Naive thymus-derived CD4-positive, alpha-beta T cell (primary cell): Measurements from ENCODE around the gene RNU11. TPM values are rescaled to one million over a fixed set of nuclear protein-coding genes. Genes with fewer than 3 reads are reported as not detected.
"Not testable (repeated sequence)": the region's sequence is repeated elsewhere in the genome, so short reads cannot be mapped to it uniquely, and the experiment has no call there.

Source experiments
- ATAC-seq: fragments of 150-1000 bp; cut with Tn5 transposase; 2 replicates; pipeline ENCODE4 v1.10.0; 2021; ENCODE audit warnings: mild to moderate bottlenecking, moderate library complexity
- CTCF ChIA-PET: fragments of 350-600 bp; sonication (Branson Sonifier 250); formaldehyde crosslinking; loops from one replicate; lab custom pipeline; 2021; ENCODE audit warnings: antibody characterized with exemption; lab: Charles Lee
- POLR2A ChIA-PET: fragments of 350-600 bp; sonication (Branson Sonifier 250); formaldehyde crosslinking; loops from one replicate; lab custom pipeline; 2021; ENCODE audit warnings: antibody characterized with exemption, inconsistent platforms; lab: Charles Lee
- DNase-seq, 9 donors: peaks; one replicate each; pipeline versions ENCODE4 v3.0.0 to v3.0.0-alpha.2; 2020 to 2022; ENCODE audit warnings: mixed read lengths in 1 of 9
- H3K27ac ChIP-seq: one replicate; pipeline ENCODE4 v1.7.0; 2013; ENCODE audit warnings: mild to moderate bottlenecking, low read depth, low read length, moderate library complexity
- H3K27me3 ChIP-seq, 2 donors: one replicate each; pipeline ENCODE4 v1.7.0; 2013; ENCODE audit warnings: low read length in 2 of 2, mild to moderate bottlenecking in 2 of 2, moderate library complexity in 2 of 2; ENCODE audit not compliant: control insufficient read depth in 2 of 2, insufficient read depth in 2 of 2
- H3K36me3 ChIP-seq, 3 experiments: 1 replicate in 2 of 3; 2 replicates in 1 of 3; pipeline ENCODE4 v1.7.0; 2013; ENCODE audit warnings: low read length in 3 of 3, mild to moderate bottlenecking in 3 of 3, moderate library complexity in 1 of 3; ENCODE audit not compliant: insufficient read depth in 3 of 3, control insufficient read depth in 2 of 3
- H3K4me1 ChIP-seq, 2 donors: one replicate each; pipeline ENCODE4 v1.7.0; 2013; ENCODE audit warnings: low read length in 2 of 2, mild to moderate bottlenecking in 2 of 2, moderate library complexity in 1 of 2; ENCODE audit not compliant: control insufficient read depth in 2 of 2, insufficient read depth in 2 of 2
- H3K4me3 ChIP-seq: 2 replicates; pipeline ENCODE4 v1.7.0; 2013; ENCODE audit warnings: mild to moderate bottlenecking, low read length
- H3K9me3 ChIP-seq, 3 experiments: 1 replicate in 2 of 3; 2 replicates in 1 of 3; pipeline ENCODE4 v1.7.0; 2013; ENCODE audit warnings: low read length in 3 of 3; ENCODE audit not compliant: control insufficient read depth in 2 of 3
- H3K27ac Mint-ChIP-seq, 9 donors: one replicate each; pipeline ENCODE4 v1.8.0; 2020 to 2022; ENCODE audit warnings: mixed read lengths in 9 of 9, mild to moderate bottlenecking in 8 of 9, moderate library complexity in 5 of 9, inconsistent platforms in 2 of 9
- H3K27me3 Mint-ChIP-seq, 5 donors: one replicate each; pipeline ENCODE4 v1.8.0; 2021 to 2022; ENCODE audit warnings: mixed read lengths in 5 of 5, mild to moderate bottlenecking in 1 of 5
- H3K36me3 Mint-ChIP-seq, 5 donors: one replicate each; pipeline ENCODE4 v1.8.0; 2020 to 2022; ENCODE audit warnings: mixed read lengths in 5 of 5, mild to moderate bottlenecking in 3 of 5, inconsistent platforms in 1 of 5
- H3K4me1 Mint-ChIP-seq, 7 donors: one replicate each; pipeline ENCODE4 v1.8.0; 2020 to 2022; ENCODE audit warnings: mixed read lengths in 7 of 7, mild to moderate bottlenecking in 3 of 7, inconsistent platforms in 1 of 7
- H3K4me3 Mint-ChIP-seq, 10 donors: one replicate each; pipeline ENCODE4 v1.8.0; 2020 to 2022; ENCODE audit warnings: mild to moderate bottlenecking in 10 of 10, mixed read lengths in 10 of 10, moderate library complexity in 6 of 10, inconsistent platforms in 2 of 10
- H3K9me3 Mint-ChIP-seq, 11 donors: one replicate each; pipeline ENCODE4 v1.8.0; 2020 to 2022; ENCODE audit warnings: mixed read lengths in 11 of 11, mild to moderate bottlenecking in 4 of 11, inconsistent platforms in 1 of 11, moderate library complexity in 1 of 11
- intact Hi-C, 2 donors: fragments of 100-400 bp; cut with micrococcal nuclease; formaldehyde crosslinking; loops; one replicate each; pipeline ENCODE4 v1.15.1; 2023
- polyA plus RNA-seq, 2 donors: library from polyadenylated mRNA; unstranded; fragments of 300-500 nt; fragmentation: Illumina TruSeq; gene quantifications; one replicate each; pipeline ENCODE4 v1.2.3, GENCODE V29; 2021
- total RNA-seq, 6 experiments: library from RNA in 5 of 6; stranded (reverse) in 5 of 6; gene quantifications; 1 replicate in 5 of 6; 2 replicates in 1 of 6; pipeline ENCODE4 v1.2.3 and lab custom pipeline; 2021 to 2026

Gene RNU11
- total and polyA plus RNA-seq, 7 experiments from 2014 or later = not detected

DNA sequence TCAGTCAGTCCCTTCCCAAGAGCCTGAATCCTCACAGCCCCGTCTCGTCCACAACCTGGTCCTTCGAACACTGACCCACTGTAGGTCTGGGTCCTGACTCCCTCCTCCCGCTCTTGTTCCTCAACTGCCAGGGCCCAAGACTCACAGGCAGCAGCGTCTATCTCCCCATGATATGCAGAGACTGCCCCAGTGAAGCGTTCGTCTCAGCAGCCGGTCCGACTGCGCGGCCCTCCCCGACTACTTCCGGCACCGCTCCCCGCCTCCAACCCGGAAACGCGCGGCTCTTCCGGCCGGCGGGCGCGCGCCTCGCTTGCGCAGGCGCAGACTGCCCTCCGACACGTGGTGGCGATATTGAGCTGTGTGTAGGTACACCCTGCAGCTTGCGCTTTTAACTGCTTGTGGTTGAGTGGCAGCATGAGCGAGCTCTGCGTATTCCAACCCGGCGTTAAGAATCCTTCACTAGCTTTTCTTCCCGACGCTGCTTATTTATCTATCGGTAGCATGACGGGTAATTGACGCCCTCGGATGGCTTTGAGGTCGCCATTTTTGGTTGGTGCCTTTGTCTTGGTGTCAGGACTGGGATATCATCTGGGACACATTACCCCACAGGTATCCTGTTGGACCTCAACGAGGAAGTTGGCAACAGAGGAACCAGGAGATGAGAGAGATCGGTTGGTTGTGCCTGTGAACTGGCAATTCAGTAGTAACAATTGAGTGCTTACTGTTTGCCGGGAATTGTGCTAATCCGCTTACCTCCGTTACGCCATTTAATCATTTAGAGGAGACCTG is 5.4 kb upstream of the RNU11 start, which contains the start of gene TAF12:
TAF12 (minus strand) TSS at position 221 of the 789 bp plus-strand sequence. CDS start 20,986 bp downstream, outside the sequence.
- Histone ChIP-seq H3K4me1 (peaks cover 26 to 35% of the 10 kb centered on the region in 2 donors), H3K4me3 (peak within 1 kb of the TSS; percentile 93), H3K27ac (peak within 1 kb of the TSS; percentile 95), H3K27me3 (no peaks in the 10 kb centered on the region), H3K9me3 (no peaks in the 10 kb centered on the region), H3K36me3 (no peaks in the 10 kb centered on the region)
- Mint-ChIP-seq H3K27ac (peak within 1 kb of the TSS; percentile 93 to 99 (median 99)), H3K9me3 (no peaks in the 10 kb centered on the region), H3K4me1 (peaks cover 30 to 65% (median 55%) of the 10 kb centered on the region in 7 donors), H3K27me3 (peaks cover 0 to 2% (median 0%) of the 10 kb centered on the region in 5 donors), H3K36me3 (peaks cover 0 to 8% (median 3%) of the 10 kb centered on the region in 5 donors), H3K4me3 (peak within 1 kb of the TSS; percentile 94 to 100 (median 98))
- ATAC-seq (peak; percentile 91), DNase-seq (peak; percentile 81 to 92 (median 86))
- intact Hi-C loops = loop anchor here (1.0 to 5.0 kb wide), 14 partner anchors 25 to 538 kb away; partner anchors contain the start of genes GMEB1 (in 2 of the 2), SRSF4 (in 2 of the 2), YTHDF2 (in 2 of the 2) and MED18 (in 1 of the 2)
- POLR2A ChIA-PET = interaction anchor here (0.6 to 14.1 kb wide), 42 partner anchors 10 to 913 kb away, joined by 3 to 383 read pairs (median 4); partner anchors contain the start of genes GMEB1, PHACTR4, RCC1 and SRSF4
- CTCF ChIA-PET = interaction anchor here (0.7 to 2.1 kb wide), 12 partner anchors 10 to 239 kb away, joined by 3 to 20 read pairs (median 5); partner anchors contain the start of genes GMEB1 and YTHDF2

DNA sequence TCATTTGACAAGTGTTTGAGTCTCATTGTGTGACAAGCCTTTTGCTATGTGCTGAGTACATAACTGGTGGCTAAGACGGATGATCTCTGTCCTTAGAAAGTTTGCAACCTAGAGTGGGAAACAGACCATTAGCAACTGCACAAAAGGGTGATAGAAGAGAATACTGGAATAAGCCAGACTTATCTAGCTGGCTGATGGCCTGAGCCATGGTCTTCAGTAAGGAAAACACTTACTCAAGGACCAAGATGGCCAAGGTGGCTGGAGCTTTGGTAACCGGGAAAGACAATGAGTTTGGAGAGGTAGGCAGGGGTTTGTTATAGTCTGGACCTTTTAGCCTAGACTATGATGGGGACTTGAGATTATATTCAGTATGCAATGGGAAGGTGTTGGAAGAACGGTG is 3.9 kb upstream of the RNU11 start:
- H3K36me3 ChIP-seq = no peaks in the 10 kb centered on the region
- ChIA-PET POLR2A (interaction anchor here (0.6 to 14.1 kb wide), 15 partner anchors 13 to 1724 kb away, joined by 3 to 383 read pairs (median 10); partner anchors contain the start of genes GMEB1, RCC1, SRSF4 and TRNAU1AP), CTCF (interaction anchor here (0.6 to 2.1 kb wide), 4 partner anchors 38 to 232 kb away, joined by 3 to 20 read pairs (median 10); partner anchors contain the start of gene YTHDF2)
- DNase-seq (no peak), ATAC-seq (no peak)
- peak overlapping the region; percentile 93 to 99 (median 99) for H3K27ac Mint-ChIP-seq
- H3K9me3 Mint-ChIP-seq = peaks cover 0 to 10% (median 0%) of the 10 kb centered on the region in 11 donors
- peak overlapping the region; percentile 95 for H3K27ac ChIP-seq
- H3K4me1 ChIP-seq = peaks cover 32 to 42% of the 10 kb centered on the region in 2 donors
- peaks cover 0 to 8% (median 3%) of the 10 kb centered on the region in 5 donors for H3K36me3 Mint-ChIP-seq
- peaks cover 32 to 76% (median 62%) of the 10 kb centered on the region in 7 donors for H3K4me1 Mint-ChIP-seq
- no peaks in the 10 kb centered on the region for H3K9me3 ChIP-seq
- H3K4me3 Mint-ChIP-seq = peak overlapping the region; percentile 94 to 100 (median 98)
- intact Hi-C loops = loop anchor here (1.0 to 5.0 kb wide), 3 partner anchors 43 to 277 kb away; partner anchors contain the start of gene PHACTR4 (in 1 of the 2)
- peaks cover 0 to 2% (median 0%) of the 10 kb centered on the region in 5 donors for H3K27me3 Mint-ChIP-seq
- no peaks in the 10 kb centered on the region for H3K27me3 ChIP-seq
- H3K4me3 ChIP-seq = peak overlapping the region; percentile 93

DNA sequence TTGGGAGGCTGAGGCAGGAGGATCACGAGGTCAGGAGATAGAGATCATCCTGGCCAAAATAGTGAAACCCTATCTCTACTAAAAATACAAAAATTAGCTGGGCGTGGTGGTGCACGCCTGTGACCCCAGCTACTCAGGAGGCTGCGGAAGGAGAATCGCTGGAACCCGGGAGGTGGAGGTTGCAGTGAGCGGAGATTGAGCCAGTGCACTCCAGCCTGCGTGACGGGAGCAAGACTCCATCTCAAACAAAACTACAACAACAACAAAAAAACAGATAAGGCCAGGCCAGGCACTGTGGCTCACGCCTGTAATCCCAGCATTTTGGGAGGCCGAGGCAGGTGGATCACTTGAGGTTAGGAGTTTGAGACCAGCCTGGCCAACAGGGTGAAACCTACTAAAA is 3.0 kb upstream of the RNU11 start:
- peak overlapping the region in 1 of 10 donors; percentile 35 for H3K4me3 Mint-ChIP-seq
- DNase-seq, H3K9me3 Mint-ChIP-seq, H3K27me3 ChIP-seq, intact Hi-C loops, H3K9me3 ChIP-seq, H3K4me3 ChIP-seq, H3K36me3 ChIP-seq, H3K27ac ChIP-seq, H3K36me3 Mint-ChIP-seq, ATAC-seq, H3K27me3 Mint-ChIP-seq: not testable (repeated sequence)
- H3K4me1 Mint-ChIP-seq = peaks cover 26 to 70% (median 56%) of the 10 kb centered on the region in 7 donors
- POLR2A ChIA-PET = interaction anchor here (0.6 to 14.1 kb wide), 5 partner anchors 20 to 275 kb away, joined by 3 to 383 read pairs (median 54); partner anchors contain the start of genes GMEB1 and YTHDF2
- CTCF ChIA-PET = interaction anchor here (1.2 kb wide), 1 partner anchor 65 kb away, joined by 3 read pairs; no protein-coding TSS in a partner anchor
- peak overlapping the region in 4 of 9 donors; percentile 9 to 65 (median 28) for H3K27ac Mint-ChIP-seq
- peaks cover 36 to 38% of the 10 kb centered on the region in 2 donors for H3K4me1 ChIP-seq

DNA sequence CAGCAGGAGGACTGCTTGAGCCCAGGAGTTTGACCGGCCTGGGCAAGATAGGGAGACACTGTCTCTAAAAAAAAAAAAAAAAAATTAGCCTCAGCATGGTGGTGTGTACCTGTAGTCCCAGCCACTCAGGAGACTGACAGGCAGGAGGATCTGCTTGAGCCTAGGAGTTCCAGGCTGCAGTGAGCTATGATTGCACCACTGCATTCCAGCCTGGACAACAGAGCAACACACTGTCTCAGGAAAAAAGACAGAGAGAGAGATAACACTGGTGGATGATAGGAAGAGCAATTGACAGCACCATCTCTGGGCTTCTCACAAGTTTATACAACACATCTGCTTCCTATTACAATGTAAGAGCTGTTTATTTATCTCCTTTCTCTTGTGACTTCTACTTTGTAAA is 2.4 kb upstream of the RNU11 start:
- Mint-ChIP-seq H3K36me3 (peaks cover 0 to 8% (median 0%) of the 10 kb centered on the region in 5 donors), H3K4me1 (peaks cover 23 to 63% (median 50%) of the 10 kb centered on the region in 7 donors)
- no peak for ATAC-seq

DNA sequence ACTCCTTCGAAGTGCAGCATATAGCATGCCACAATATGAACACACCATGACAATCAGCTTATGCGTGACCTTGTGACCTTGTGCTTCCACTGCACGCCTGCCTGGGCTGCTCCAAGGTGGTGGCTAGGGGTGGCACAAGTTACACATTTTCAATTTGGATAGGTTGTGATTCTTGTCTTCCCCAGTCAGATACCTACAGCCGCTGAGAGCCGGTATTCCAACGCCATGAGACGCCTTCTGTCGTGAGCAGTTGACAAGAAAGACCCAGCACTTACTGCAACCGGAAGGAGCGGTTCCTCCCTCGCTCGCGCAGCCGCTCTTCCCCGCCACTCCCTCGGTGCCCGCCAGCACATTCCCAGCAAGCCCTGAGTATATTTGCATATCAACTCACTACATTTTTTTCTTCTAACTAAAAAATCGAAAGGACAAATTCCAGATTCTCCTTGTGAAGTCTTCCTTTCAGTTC is 359 bp upstream of the RNU11 start:
- Mint-ChIP-seq H3K4me1 (peaks cover 16 to 43% (median 35%) of the 10 kb centered on the region in 7 donors), H3K27me3 (peaks cover 0 to under 1% (median 0%) of the 10 kb centered on the region in 5 donors), H3K4me3 (peak overlapping the region; percentile 70 to 96 (median 90)), H3K9me3 (peaks cover 0 to 10% (median 0%) of the 10 kb centered on the region in 11 donors), H3K36me3 (peaks cover 0 to 3% (median 0%) of the 10 kb centered on the region in 5 donors), H3K27ac (peak overlapping the region; percentile 97 to 100 (median 99))
- H3K4me1 ChIP-seq = peaks cover 25 to 27% of the 10 kb centered on the region in 2 donors
- no peaks in the 10 kb centered on the region for H3K9me3 ChIP-seq
- ChIA-PET CTCF (interaction anchor here (0.7 to 2.1 kb wide), 6 partner anchors 21 to 131 kb away, joined by 3 to 6 read pairs (median 4); partner anchors contain the start of genes GMEB1 and YTHDF2), POLR2A (interaction anchor here (0.5 to 14.1 kb wide), 23 partner anchors 7 to 1535 kb away, joined by 3 to 383 read pairs (median 5); partner anchors contain the start of genes EPB41, GMEB1, MED18 and SRSF4)
- H3K4me3 ChIP-seq = peak overlapping the region; percentile 60
- no peaks in the 10 kb centered on the region for H3K36me3 ChIP-seq
- H3K27ac ChIP-seq = peak overlapping the region; percentile 93
- intact Hi-C loops = loop anchor here (1.0 to 2.0 kb wide), 8 partner anchors 20 to 533 kb away; partner anchors contain the start of genes GMEB1 (in 2 of the 2), YTHDF2 (in 2 of the 2) and SRSF4 (in 1 of the 2)
- no peaks in the 10 kb centered on the region for H3K27me3 ChIP-seq
- DNase-seq (peak; percentile 73 to 97 (median 94)), ATAC-seq (peak; percentile 83)

More for the DNA sequence above, 2.4 kb upstream of the RNU11 start:
- Histone ChIP-seq H3K4me3 (no peak overlapping the region), H3K27ac (no peak overlapping the region), H3K9me3 (no peaks in the 10 kb centered on the region), H3K27me3 (no peaks in the 10 kb centered on the region), H3K4me1 (peaks cover 32 to 36% of the 10 kb centered on the region in 2 donors), H3K36me3 (no peaks in the 10 kb centered on the region)
- ChIA-PET POLR2A (interaction anchor here (0.7 to 14.1 kb wide), 3 partner anchors 20 to 268 kb away, joined by 3 to 383 read pairs (median 156); partner anchors contain the start of genes GMEB1 and YTHDF2), CTCF (interaction anchor here (1.2 kb wide), 1 partner anchor 66 kb away, joined by 3 read pairs; no protein-coding TSS in a partner anchor)
- peak overlapping the region in 6 of 9 donors; percentile 7 to 76 (median 69) for H3K27ac Mint-ChIP-seq
- DNase-seq = no peak
- peaks cover 0 to 2% (median 0%) of the 10 kb centered on the region in 5 donors for H3K27me3 Mint-ChIP-seq
- peaks cover 0 to 10% (median 0%) of the 10 kb centered on the region in 11 donors for H3K9me3 Mint-ChIP-seq
- peak overlapping the region in 4 of 10 donors; percentile 17 to 68 (median 38) for H3K4me3 Mint-ChIP-seq
- intact Hi-C loops = no loop called here
